ENCODE measurements around the gene HECTD2. TPM values are rescaled to one million over a fixed set of nuclear protein-coding genes. Genes with fewer than 3 reads are reported as not detected.

Gene HECTD2
- total RNA-seq, 1 experiment from 2014 or later: 20.9 TPM

- Histone ChIP-seq H3K4me3 (ENCODE audit: low read depth, low read length, poor library complexity, severe bottlenecking) (no peak overlapping the region), H3K4me1 (ENCODE audit: insufficient read depth, low read length, poor library complexity, severe bottlenecking) (peaks cover 11% of the 10 kb centered on the region), H3K27me3 (replicated peaks; ENCODE audit: insufficient read depth, low read depth, low read length, poor library complexity) (no peaks in the 10 kb centered on the region), H3K36me3 (ENCODE audit: insufficient read depth, low read length, poor library complexity, severe bottlenecking) (no peaks in the 10 kb centered on the region), H3K9me3 (ENCODE audit: low read depth, low read length, poor library complexity, severe bottlenecking) (no peaks in the 10 kb centered on the region), H3K27ac (ENCODE audit: low read depth, low read length, poor library complexity, severe bottlenecking) (no peak overlapping the region)
- DNase-seq (ENCODE audit: low spot score): no peak
- TF ChIP-seq CTCF (conservative IDR thresholded peaks at IDR 0.05; ENCODE audit: low read depth, low read length) (no peak), EZH2 (IDR thresholded peaks at IDR 0.05; ENCODE audit: borderline replicate concordance, low read depth, low read length, poor library complexity, severe bottlenecking) (no peak)
- intact Hi-C loops (cut with micrococcal nuclease; ENCODE audit: unreplicated experiment): loop anchor here (10.0 kb wide), 1 partner anchor 534 kb away; no protein-coding TSS in a partner anchor
- ChIA-PET CTCF (no interaction called here), POLR2A (ENCODE audit: low non-redundant PET) (no interaction called here)
- no TSS peak for BruUV-seq (replicated peaks)
These were observed 29.3 kb upstream of the HECTD2 start for GRCh38 chr10:91380873-91381256.

GRCh38 chr10:91381257-91381891, 28.8 kb upstream of the HECTD2 start:
- H3K4me1 ChIP-seq (ENCODE audit: insufficient read depth, low read length, poor library complexity, severe bottlenecking): peaks cover 11% of the 10 kb centered on the region
- no peak overlapping the region for H3K4me3 ChIP-seq (ENCODE audit: low read depth, low read length, poor library complexity, severe bottlenecking)
- no peaks in the 10 kb centered on the region for H3K9me3 ChIP-seq (ENCODE audit: low read depth, low read length, poor library complexity, severe bottlenecking)
- H3K36me3 ChIP-seq (ENCODE audit: insufficient read depth, low read length, poor library complexity, severe bottlenecking): no peaks in the 10 kb centered on the region
- intact Hi-C loops (cut with micrococcal nuclease; ENCODE audit: unreplicated experiment): loop anchor here (10.0 kb wide), 1 partner anchor 533 kb away; no protein-coding TSS in a partner anchor
- H3K27ac ChIP-seq (ENCODE audit: low read depth, low read length, poor library complexity, severe bottlenecking): no peak overlapping the region
- BruUV-seq (replicated peaks): no TSS peak
- DNase-seq (ENCODE audit: low spot score): peak; percentile 75
- POLR2A ChIA-PET (ENCODE audit: low non-redundant PET): no interaction called here
- no peak for TF ChIP-seq EZH2 (IDR thresholded peaks at IDR 0.05; ENCODE audit: borderline replicate concordance, low read depth, low read length, poor library complexity, severe bottlenecking)
- no peak for TF ChIP-seq CTCF (conservative IDR thresholded peaks at IDR 0.05; ENCODE audit: low read depth, low read length)
- CTCF ChIA-PET: no interaction called here
- no peaks in the 10 kb centered on the region for H3K27me3 ChIP-seq (replicated peaks; ENCODE audit: insufficient read depth, low read depth, low read length, poor library complexity)

- CTCF ChIA-PET: no interaction called here
- DNase-seq (ENCODE audit: low spot score): no peak
- H3K4me3 ChIP-seq (ENCODE audit: low read depth, low read length, poor library complexity, severe bottlenecking): no peak overlapping the region
- POLR2A ChIA-PET (ENCODE audit: low non-redundant PET): no interaction called here
- peaks cover 14% of the 10 kb centered on the region for H3K4me1 ChIP-seq (ENCODE audit: insufficient read depth, low read length, poor library complexity, severe bottlenecking)
- no peak overlapping the region for H3K27ac ChIP-seq (ENCODE audit: low read depth, low read length, poor library complexity, severe bottlenecking)
- TF ChIP-seq EZH2 (IDR thresholded peaks at IDR 0.05; ENCODE audit: borderline replicate concordance, low read depth, low read length, poor library complexity, severe bottlenecking) (no peak), CTCF (conservative IDR thresholded peaks at IDR 0.05; ENCODE audit: low read depth, low read length) (no peak)
- no TSS peak for BruUV-seq (replicated peaks)
- H3K9me3 ChIP-seq (ENCODE audit: low read depth, low read length, poor library complexity, severe bottlenecking): no peaks in the 10 kb centered on the region
- intact Hi-C loops (cut with micrococcal nuclease; ENCODE audit: unreplicated experiment): loop anchor here (5.0 to 10.0 kb wide), 2 partner anchors 252 to 529 kb away; no protein-coding TSS in a partner anchor
- no peaks in the 10 kb centered on the region for H3K36me3 ChIP-seq (ENCODE audit: insufficient read depth, low read length, poor library complexity, severe bottlenecking)
- H3K27me3 ChIP-seq (replicated peaks; ENCODE audit: insufficient read depth, low read depth, low read length, poor library complexity): no peaks in the 10 kb centered on the region
These were observed 24.6 kb upstream of the HECTD2 start for GRCh38 chr10:91385306-91386085.

Measured in A673 (cell line).